HPDE6-E6E7 (cell line): ENCODE measurements around the gene UQCRFS1.

Source experiments
- DNase-seq: peaks from one replicate; pipeline ENCODE4 v3.0.0; 2011; ENCODE audit warnings: missing footprints; ENCODE audit errors: extremely low spot score

The UQCRFS1 gene

DNA sequence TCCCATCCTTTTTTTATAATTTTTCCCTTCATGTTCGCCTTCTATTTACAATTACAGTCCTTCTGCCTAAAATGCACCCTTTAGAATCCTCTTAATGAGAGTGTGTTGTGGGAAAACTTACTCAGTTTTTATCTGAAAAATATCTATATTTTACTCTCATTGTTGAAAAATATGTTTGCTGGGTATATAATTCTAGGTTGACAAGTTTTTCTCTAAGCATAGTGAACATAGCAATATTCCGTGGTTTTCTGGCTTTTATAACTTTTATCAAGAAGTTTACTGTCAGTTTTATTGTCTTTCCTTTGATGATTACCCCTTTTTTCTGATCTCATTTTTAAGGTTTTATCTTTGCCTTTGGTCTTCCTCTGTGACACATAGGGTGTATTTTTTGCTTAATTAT is 57.3 kb downstream of the UQCRFS1 start:
- DNase-seq = no peak
